Kidney (tissue), 14 donors: ENCODE data around the gene ZNF84. TPM values are rescaled to one million over a fixed set of nuclear protein-coding genes. Genes with fewer than 3 reads are reported as not detected.

Experiments
- DNase-seq, 5 donors: peaks; one replicate each; pipeline ENCODE4 v3.0.0-alpha.2; 2013 to 2020
- FAIRE-seq: peaks from 2 replicates; lab custom pipeline; 2012; peaks lifted over from hg19 to GRCh38; lab: Jason Lieb, UNC
- H3K27ac ChIP-seq, 2 donors: one replicate each; pipeline ENCODE4 v1.7.0; 2013; ENCODE audit warnings: low read depth in 2 of 2, low read length in 2 of 2, inconsistent platforms in 1 of 2
- H3K27me3 ChIP-seq: one replicate; pipeline ENCODE4 v1.7.1; 2013; ENCODE audit warnings: low read length, inconsistent platforms; ENCODE audit not compliant: control insufficient read depth, insufficient read depth
- H3K36me3 ChIP-seq, 3 donors: one replicate each; pipeline versions ENCODE4 v1.7.0 to v1.7.1; 2013; ENCODE audit warnings: low read length in 3 of 3, control low read depth in 1 of 3, inconsistent platforms in 1 of 3; ENCODE audit not compliant: insufficient read depth in 3 of 3, control insufficient read depth in 2 of 3
- H3K4me1 ChIP-seq, 3 donors: one replicate each; pipeline versions ENCODE4 v1.7.0 to v1.7.1; 2013; ENCODE audit warnings: low read length in 3 of 3, inconsistent platforms in 1 of 3, low read depth in 1 of 3; ENCODE audit not compliant: control insufficient read depth in 2 of 3, insufficient read depth in 2 of 3
- H3K4me3 ChIP-seq, 3 donors: one replicate each; pipeline versions ENCODE4 v1.7.0 to v1.8.1; 2013; ENCODE audit warnings: low read length in 3 of 3, control low read depth in 1 of 3, inconsistent platforms in 1 of 3
- H3K9ac ChIP-seq, 3 donors: one replicate each; pipeline versions ENCODE4 v1.7.0 to v1.7.1; 2013; ENCODE audit warnings: low read length in 3 of 3, control low read depth in 1 of 3, inconsistent platforms in 1 of 3
- H3K9me3 ChIP-seq, 3 donors: one replicate each; pipeline versions ENCODE4 v1.7.0 to v1.7.1; 2013; ENCODE audit warnings: low read length in 3 of 3, control low read depth in 1 of 3, inconsistent platforms in 1 of 3; ENCODE audit not compliant: control insufficient read depth in 2 of 3, insufficient read depth in 1 of 3
- CTCF ChIP-seq: IDR thresholded peaks from 3 replicates; pipeline ENCODE4 v1.5.1; 2012; ENCODE audit warnings: mild to moderate bottlenecking, moderate library complexity, borderline replicate concordance; ENCODE audit not compliant: insufficient read depth; ENCODE audit errors: extremely low read depth
- intact Hi-C: fragments of 100-400 bp; cut with DNase I; formaldehyde crosslinking; loops from one replicate; pipeline ENCODE4 v1.11.1; 2022
- polyA plus RNA-seq: library from polyadenylated mRNA; stranded (reverse); fragments of 350-450 nt; fragmentation: Illumina TruSeq; extraction: RNeasy Lipid Tissue Mini Kit (QIAGEN cat#74804); gene quantifications from one replicate; pipeline ENCODE4 v1.2.3, GENCODE V29; 2014; ENCODE audit warnings: low read depth, low replicate concordance; ENCODE audit not compliant: insufficient read depth
- total RNA-seq: library from RNA; stranded (reverse); fragmentation: NEBNext Ultra II Directional; extraction: Animal tissue kit (Norgen Biotek cat#: 25700); gene quantifications from one replicate; pipeline ENCODE4 v1.2.1, GENCODE V29; 2021
- donor health status: control.
- donor health status: control.
- donor health status: control.
- donor health status: control.
- donor health status: control.
- donor health status: DM: yes; HTN: yes; CAD: no.
- donor health status: Normal renal cell carcinoma (clear cell type).

ZNF84 gene
- total and polyA plus RNA-seq, 2 donors from 2014 or later, result 15.5 to 32.7 TPM

GRCh38 chr12:133046698-133047097 is 9.4 kb downstream of the ZNF84 start:
- Histone ChIP-seq H3K36me3 (peaks cover 51 to 67% (median 60%) of the 10 kb centered on the region in 3 donors), H3K4me3 (no peak overlapping the region), H3K9ac (no peak overlapping the region), H3K27me3 (no peaks in the 10 kb centered on the region), H3K4me1 (no peaks in the 10 kb centered on the region), H3K9me3 (peaks cover 40 to 95% (median 71%) of the 10 kb centered on the region in 3 donors), H3K27ac (no peak overlapping the region)
- no peak for DNase-seq
- intact Hi-C loops, result no loop called here
- no peak for TF ChIP-seq CTCF
- peak; percentile 68 for FAIRE-seq

GRCh38 chr12:133057446-133057845 is 20.1 kb downstream of the ZNF84 start:
- peaks cover 36 to 84% (median 76%) of the 10 kb centered on the region in 3 donors for H3K9me3 ChIP-seq
- TF ChIP-seq CTCF, result no peak
- peak overlapping the region in 2 of 3 donors; percentile 9 to 15 for H3K4me3 ChIP-seq
- FAIRE-seq, result no peak
- no peak overlapping the region for H3K9ac ChIP-seq
- no peaks in the 10 kb centered on the region for H3K4me1 ChIP-seq
- intact Hi-C loops, result no loop called here
- DNase-seq, result peak in 1 of 5 donors; percentile 7
- H3K36me3 ChIP-seq, result peaks cover 32 to 43% (median 38%) of the 10 kb centered on the region in 3 donors
- H3K27ac ChIP-seq, result no peak overlapping the region
- H3K27me3 ChIP-seq, result no peaks in the 10 kb centered on the region

- Histone ChIP-seq H3K9ac (no peak overlapping the region), H3K36me3 (peaks cover 23 to 33% (median 28%) of the 10 kb centered on the region in 3 donors), H3K27me3 (no peaks in the 10 kb centered on the region), H3K9me3 (peaks cover 38 to 85% (median 80%) of the 10 kb centered on the region in 3 donors), H3K4me3 (peak overlapping the region; percentile 22 to 40 (median 35)), H3K27ac (no peak overlapping the region), H3K4me1 (no peaks in the 10 kb centered on the region)
- DNase-seq (no peak), FAIRE-seq (no peak)
- TF ChIP-seq CTCF, result no peak
- intact Hi-C loops, result no loop called here
These were observed 21.1 kb downstream of the ZNF84 start for GRCh38 chr12:133058203-133059113.
